Heart right ventricle (tissue), 16 donors: ENCODE data around the gene ACSBG1. TPM values are rescaled to one million over a fixed set of nuclear protein-coding genes. Genes with fewer than 3 reads are reported as not detected.
A peak's percentile ranks its signal among the peaks of the same experiment; 100 is the strongest.

ENCODE experiments used
- ATAC-seq, 8 donors: fragments of 200-7000 bp; cut with Tn5 transposase; one replicate each; pipeline ENCODE4 v1.9.1; 2020; ENCODE audit warnings: mild to moderate bottlenecking in 8 of 8, moderate library complexity in 8 of 8, moderate number of reproducible peaks in 1 of 8
- DNase-seq, 2 donors: peaks; one replicate each; pipeline ENCODE4 v3.0.0-alpha.2; 2020
- H3K27ac ChIP-seq, 10 donors: fragments of 200-600 bp; sonication (generic) in 2 of 10; one replicate each; pipeline versions ENCODE4 v1.5.0 to v1.8.0; 2020 to 2022; ENCODE audit warnings: mild to moderate bottlenecking in 3 of 10
- H3K27me3 ChIP-seq, 7 donors: fragments of 200-600 bp; one replicate each; pipeline ENCODE4 v1.8.0; 2021 to 2022; ENCODE audit warnings: mild to moderate bottlenecking in 2 of 7
- H3K36me3 ChIP-seq, 9 donors: fragments of 200-600 bp; sonication (generic) in 1 of 9; one replicate each; pipeline versions ENCODE4 v1.5.0 to v1.8.0; 2020 to 2022; ENCODE audit warnings: mild to moderate bottlenecking in 2 of 9
- H3K4me1 ChIP-seq, 9 donors: fragments of 200-600 bp; sonication (generic) in 1 of 9; one replicate each; pipeline versions ENCODE4 v1.5.0 to v1.8.0; 2020 to 2022; ENCODE audit warnings: mild to moderate bottlenecking in 4 of 9
- H3K4me3 ChIP-seq, 10 donors: fragments of 200-600 bp; sonication (generic) in 2 of 10; one replicate each; pipeline versions ENCODE4 v1.5.0 to v1.8.0; 2020 to 2022; ENCODE audit warnings: mild to moderate bottlenecking in 7 of 10, moderate library complexity in 2 of 10
- H3K9me3 ChIP-seq, 11 donors: fragments of 200-600 bp in 10 of 11; sonication (generic) in 2 of 11; one replicate each; pipeline versions ENCODE4 v1.5.0 to v1.8.0; 2013 to 2022; ENCODE audit warnings: mild to moderate bottlenecking in 2 of 11, control low read depth in 1 of 11, moderate library complexity in 1 of 11
- CTCF ChIP-seq, 9 donors: fragments of 200-600 bp; sonication (generic) in 2 of 9; IDR thresholded peaks; one replicate each; pipeline versions ENCODE4 v1.5.0 to v1.8.0; 2021 to 2022; ENCODE audit warnings: antibody characterized with exemption in 9 of 9, mild to moderate bottlenecking in 5 of 9, moderate library complexity in 1 of 9
- WGBS, 2 donors: extraction: QIAGEN DNeasy Blood & Tissue Kit; methylation state at CpG; one replicate each; pipeline ENCODE4 v1.1.7; 2013; ENCODE audit warnings: inconsistent platforms in 1 of 2; 5-methylcytosine and 5-hydroxymethylcytosine counted together
- intact Hi-C, 10 donors: fragments of 100-400 bp; cut with DNase I; formaldehyde crosslinking; loops; one replicate each; pipeline versions ENCODE4 v1.11.1 to v1.14.2; 2022
- polyA plus RNA-seq, 2 donors: library from polyadenylated mRNA; stranded (reverse); fragments of 200-250 nt; gene quantifications; one replicate each; pipeline ENCODE4 v1.2.3, GENCODE V29; 2013
- total RNA-seq, 10 donors: library from RNA; stranded (reverse); fragmentation: NEBNext Ultra II Directional in 3 of 10; extraction: Animal tissue kit (Norgen Biotek cat#: 25700) in 3 of 10; gene quantifications; one replicate each; pipeline versions ENCODE4 v1.2.1 to v1.2.4, GENCODE V29; 2021 to 2023
- donor health status: Arrhythmogenic right ventricular cardiomyopathy.
- donor health status: ischemic (EF 13 %, LVEDD 7.1; RV severe dilation, severe dysfunction).
- donor health status: healthy with polysubstance abuse.
- donor health status: DM: no; HTN: yes; CAD: no.
- donor health status: DM: no; HTN: no; CAD: no.
- donor health status: ischemic (EF 25% LVEDD 6.9; RV normal size, moderate dysfunction).
- donor health status: ischemic (EF 25% LVEDD 5.7; RV mildly dilated, moderate dysfunction).
- donor health status: healthy.
- donor health status: DM: yes; HTN: yes; CAD: no.
- donor health status: Ischemic cardiomyopathy.
- donor health status: ischemic (EF 35%, LVEDD 5.7; RV mildly dilated, moderate dysfunction).
- donor health status: nonischemic (EF 11% LVEDD 7.7; RV severe dilation, severe dysfunction).
- donor health status: DM: yes; HTN: yes; CAD: no.
- donor health status: PGD.
- donor health status: ischemic (EF 29% LVEDD 5.4; RV normal size, mild dysfunction).
- donor health status: nonischemic (EF 23%, LVEDD 6.1; RV moderate dilation, normal function).

The ACSBG1 gene
- total and polyA plus RNA-seq, 12 donors = 0.22 to 0.65 (median 0.44) TPM; not detected in 8

- intact Hi-C loops = loop anchor here in 9 of 10 donors (1.0 to 5.0 kb wide), 4 partner anchors 63 to 65 kb away; no protein-coding TSS in a partner anchor
- no peaks in the 10 kb centered on the region for H3K27me3 ChIP-seq
- H3K9me3 ChIP-seq = no peaks in the 10 kb centered on the region
- H3K4me3 ChIP-seq = no peak overlapping the region
- H3K36me3 ChIP-seq = peaks cover 0 to 16% (median 2%) of the 10 kb centered on the region in 9 donors
- 19 to 26% methylated on average over 12 of the region's 12 CpGs for WGBS, 2 donors
- DNase-seq (peak; percentile 32 to 43), ATAC-seq (peak in 6 of 8 donors; percentile 36 to 77 (median 56))
- H3K27ac ChIP-seq = no peak overlapping the region
- peak; percentile 20 to 77 (median 66) for TF ChIP-seq CTCF (IDR thresholded peaks at IDR 0.05)
- H3K4me1 ChIP-seq = peaks cover 0 to 9% (median 0%) of the 10 kb centered on the region in 9 donors
Measured at GRCh38 chr15:78177447-78177873, 56.9 kb downstream of the ACSBG1 start.

GRCh38 chr15:78175330-78175729 is 59.0 kb downstream of the ACSBG1 start:
- H3K9me3 ChIP-seq = no peaks in the 10 kb centered on the region
- H3K4me3 ChIP-seq = no peak overlapping the region
- no peak for TF ChIP-seq CTCF (IDR thresholded peaks at IDR 0.05)
- WGBS, 2 donors = 57% methylated on average over 2 of the region's 2 CpGs
- peaks cover 0 to 24% (median 11%) of the 10 kb centered on the region in 9 donors for H3K4me1 ChIP-seq
- H3K27ac ChIP-seq = no peak overlapping the region
- ATAC-seq (no peak), DNase-seq (no peak)
- H3K36me3 ChIP-seq = peaks cover 0 to 38% (median 21%) of the 10 kb centered on the region in 9 donors
- intact Hi-C loops = loop anchor here in 3 of 10 donors (5.0 kb wide), 1 partner anchor 67 kb away; no protein-coding TSS in a partner anchor
- H3K27me3 ChIP-seq = no peaks in the 10 kb centered on the region

GRCh38 chr15:78174401-78174800 is 60.0 kb downstream of the ACSBG1 start:
- 79 to 89% methylated on average over 9 of the region's 9 CpGs for WGBS, 2 donors
- no peak for DNase-seq
- peak in 1 of 8 donors; percentile 12 for ATAC-seq
- TF ChIP-seq CTCF (IDR thresholded peaks at IDR 0.05) = no peak
- H3K27me3 ChIP-seq = no peaks in the 10 kb centered on the region
- intact Hi-C loops = loop anchor here in 1 of 10 donors (5.0 kb wide), 1 partner anchor 42 kb away; the partner anchor contains the start of gene CIB2
- no peak overlapping the region for H3K27ac ChIP-seq
- H3K36me3 ChIP-seq = peaks cover 0 to 47% (median 29%) of the 10 kb centered on the region in 9 donors
- H3K4me1 ChIP-seq = peaks cover 0 to 24% (median 12%) of the 10 kb centered on the region in 9 donors
- H3K9me3 ChIP-seq = no peaks in the 10 kb centered on the region
- no peak overlapping the region for H3K4me3 ChIP-seq

GRCh38 chr15:78171864-78172472 is 62.4 kb downstream of the ACSBG1 start:
- DNase-seq (no peak), ATAC-seq (no peak)
- 97 to 98% methylated on average over 9 of the region's 9 CpGs for WGBS, 2 donors
- Histone ChIP-seq H3K27me3 (no peaks in the 10 kb centered on the region), H3K27ac (peak overlapping the region in 2 of 10 donors; percentile 10 to 55), H3K9me3 (no peaks in the 10 kb centered on the region), H3K36me3 (peaks cover 0 to 71% (median 52%) of the 10 kb centered on the region in 9 donors), H3K4me3 (no peak overlapping the region), H3K4me1 (peaks cover 0 to 24% (median 12%) of the 10 kb centered on the region in 9 donors)
- no peak for TF ChIP-seq CTCF (IDR thresholded peaks at IDR 0.05)
- intact Hi-C loops = loop anchor here in 1 of 10 donors (5.0 kb wide), 1 partner anchor 40 kb away; the partner anchor contains the start of gene CIB2
